HepG2 (cell line): ENCODE measurements around the gene MAN2B2. TPM values are rescaled to one million over a fixed set of nuclear protein-coding genes. Genes with fewer than 3 reads are reported as not detected.

Experiments used
- ARNT ChIP-seq: fragments of 450-650 bp; IDR thresholded peaks from 2 replicates; pipeline ENCODE4 v1.6.1; 2017
- ATAD3A ChIP-seq: sonication (generic); formaldehyde crosslinking; IDR thresholded peaks from 2 replicates; pipeline ENCODE4 v1.4.0; 2020; ENCODE audit warnings: missing genetic modification reagents
- BORCS8-MEF2B ChIP-seq: sonication (generic); formaldehyde crosslinking; IDR thresholded peaks from 2 replicates; pipeline ENCODE4 v1.8.0; 2022; ENCODE audit warnings: mild to moderate bottlenecking, missing genetic modification reagents
- GABPB1 ChIP-seq: IDR thresholded peaks from 2 replicates; pipeline ENCODE4 v1.6.1; 2016; ENCODE audit warnings: mild to moderate bottlenecking, missing genetic modification reagents, moderate library complexity, missing compliant biosample characterization
- HIVEP1 ChIP-seq: sonication (generic); formaldehyde crosslinking; IDR thresholded peaks from 2 replicates; pipeline ENCODE4 v1.4.0; 2020; ENCODE audit warnings: mild to moderate bottlenecking, missing genetic modification reagents
- KAT2B ChIP-seq: fragments of 150-350 bp; IDR thresholded peaks from 2 replicates; pipeline ENCODE4 v1.6.1; 2014; ENCODE audit warnings: low read depth, low read length, borderline replicate concordance
- KDM4B ChIP-seq: sonication (generic); formaldehyde crosslinking; IDR thresholded peaks from 2 replicates; pipeline ENCODE4 v1.4.0; 2020; ENCODE audit warnings: missing genetic modification reagents
- KDM5B ChIP-seq: sonication (generic); formaldehyde crosslinking; IDR thresholded peaks from 2 replicates; pipeline ENCODE4 v1.4.0; 2020; ENCODE audit warnings: missing genetic modification reagents, mild to moderate bottlenecking, borderline replicate concordance
- KLF15 ChIP-seq: sonication (generic); formaldehyde crosslinking; IDR thresholded peaks from 2 replicates; pipeline ENCODE4 v1.8.1; 2023; ENCODE audit warnings: borderline replicate concordance, mild to moderate bottlenecking, inconsistent platforms, missing genetic modification reagents, mixed read lengths
- MIER2 ChIP-seq: IDR thresholded peaks from 2 replicates; pipeline ENCODE4 v1.6.1; 2016; ENCODE audit warnings: missing biosample characterization, missing genetic modification reagents
- NFE2L2 ChIP-seq: fragments of 150-350 bp; IDR thresholded peaks from 2 replicates; pipeline ENCODE4 v1.6.1; 2014; ENCODE audit warnings: low read length
- NFIB ChIP-seq: sonication (generic); formaldehyde crosslinking; IDR thresholded peaks from 2 replicates; pipeline ENCODE4 v1.9.0; 2021; ENCODE audit warnings: missing genetic modification reagents, mild to moderate bottlenecking, borderline replicate concordance
- NFKB2 ChIP-seq: sonication (generic); formaldehyde crosslinking; IDR thresholded peaks from 2 replicates; pipeline ENCODE4 v1.4.0; 2020; ENCODE audit warnings: missing genetic modification reagents, borderline replicate concordance
- NR2C2 ChIP-seq: sonication (generic); formaldehyde crosslinking; IDR thresholded peaks from 2 replicates; pipeline ENCODE4 v1.4.0; 2020; ENCODE audit warnings: missing genetic modification reagents, mild to moderate bottlenecking, moderate library complexity, borderline replicate concordance
- RNF2 ChIP-seq: fragments of 450-650 bp; conservative IDR thresholded peaks from 2 replicates; pipeline ENCODE4 v1.6.1; 2016; ENCODE audit warnings: low read depth
- SCMH1 ChIP-seq: sonication (generic); formaldehyde crosslinking; IDR thresholded peaks from 2 replicates; pipeline ENCODE4 v1.9.0; 2021; ENCODE audit warnings: missing genetic modification reagents, mild to moderate bottlenecking, borderline replicate concordance
- SRF ChIP-seq: IDR thresholded peaks from 2 replicates; pipeline ENCODE4 v1.6.1; 2011; ENCODE audit warnings: mild to moderate bottlenecking, low read depth, low read length, moderate library complexity
- TP53 ChIP-seq: sonication (generic); formaldehyde crosslinking; conservative IDR thresholded peaks from 2 replicates; pipeline ENCODE4 v1.4.0; 2020; ENCODE audit warnings: missing genetic modification reagents
- ZNF296 ChIP-seq: sonication (generic); formaldehyde crosslinking; conservative IDR thresholded peaks from 2 replicates; pipeline ENCODE4 v1.5.0; 2020; ENCODE audit warnings: mild to moderate bottlenecking, missing genetic modification reagents
- ZNF629 ChIP-seq: sonication (generic); formaldehyde crosslinking; conservative IDR thresholded peaks from 2 replicates; pipeline ENCODE4 v1.5.0; 2020; ENCODE audit warnings: missing genetic modification reagents
- ZNF724P ChIP-seq: sonication (generic); formaldehyde crosslinking; IDR thresholded peaks from 2 replicates; pipeline ENCODE4 v1.8.0; 2022; ENCODE audit warnings: missing genetic modification reagents, borderline replicate concordance
- ZSCAN9 ChIP-seq: IDR thresholded peaks from 2 replicates; pipeline ENCODE4 v1.6.1; 2016; ENCODE audit warnings: borderline replicate concordance
- polyA plus RNA-seq, 8 experiments: library from polyadenylated mRNA; depleted of rRNA in 3 of 8; stranded (reverse) in 7 of 8; unstranded in 1 of 8; fragments of >200 nt; fragmentation: Illumina TruSeq in 4 of 8; extraction: Trizol in 4 of 8; gene quantifications; 2 replicates each; pipeline versions ENCODE4 v1.2.1 to v1.2.3, GENCODE V29; 2011 to 2016; ENCODE audit warnings: low read depth in 4 of 8, missing spikeins in 1 of 8, mixed read lengths in 1 of 8; ENCODE audit not compliant: insufficient read depth in 1 of 8
- total RNA-seq, 5 experiments: library from RNA; depleted of rRNA; stranded (reverse); fragments of >200 nt; fragmentation: Illumina TruSeq; extraction: Trizol; gene quantifications; 2 replicates each; pipeline ENCODE4 v1.2.3, GENCODE V29; 2016; ENCODE audit warnings: low read depth in 1 of 5
- TF ChIP-seq, protein P1 (sequence below): sonication (generic); formaldehyde crosslinking; IDR thresholded peaks from 2 replicates; pipeline ENCODE4 v1.8.1; 2023; ENCODE audit warnings: missing genetic modification reagents, mild to moderate bottlenecking, borderline replicate concordance
- TF ChIP-seq, protein P2 (sequence below): IDR thresholded peaks from 2 replicates; pipeline ENCODE4 v1.6.1; 2016
- TF ChIP-seq, protein P3 (sequence below): sonication (generic); formaldehyde crosslinking; IDR thresholded peaks from 2 replicates; pipeline ENCODE4 v1.5.0; 2020; ENCODE audit warnings: mild to moderate bottlenecking, missing genetic modification reagents
- TF ChIP-seq, protein P4 (sequence below): IDR thresholded peaks from 2 replicates; pipeline ENCODE4 v1.4.0; 2020; ENCODE audit warnings: mild to moderate bottlenecking, missing genetic modification reagents

The MAN2B2 gene
- total and polyA plus RNA-seq, 2 of the 13 experiments (the other 11 are each of a cell fraction or from before 2014, with no cell fraction given) = 4.8 to 5.4 TPM

DNA sequence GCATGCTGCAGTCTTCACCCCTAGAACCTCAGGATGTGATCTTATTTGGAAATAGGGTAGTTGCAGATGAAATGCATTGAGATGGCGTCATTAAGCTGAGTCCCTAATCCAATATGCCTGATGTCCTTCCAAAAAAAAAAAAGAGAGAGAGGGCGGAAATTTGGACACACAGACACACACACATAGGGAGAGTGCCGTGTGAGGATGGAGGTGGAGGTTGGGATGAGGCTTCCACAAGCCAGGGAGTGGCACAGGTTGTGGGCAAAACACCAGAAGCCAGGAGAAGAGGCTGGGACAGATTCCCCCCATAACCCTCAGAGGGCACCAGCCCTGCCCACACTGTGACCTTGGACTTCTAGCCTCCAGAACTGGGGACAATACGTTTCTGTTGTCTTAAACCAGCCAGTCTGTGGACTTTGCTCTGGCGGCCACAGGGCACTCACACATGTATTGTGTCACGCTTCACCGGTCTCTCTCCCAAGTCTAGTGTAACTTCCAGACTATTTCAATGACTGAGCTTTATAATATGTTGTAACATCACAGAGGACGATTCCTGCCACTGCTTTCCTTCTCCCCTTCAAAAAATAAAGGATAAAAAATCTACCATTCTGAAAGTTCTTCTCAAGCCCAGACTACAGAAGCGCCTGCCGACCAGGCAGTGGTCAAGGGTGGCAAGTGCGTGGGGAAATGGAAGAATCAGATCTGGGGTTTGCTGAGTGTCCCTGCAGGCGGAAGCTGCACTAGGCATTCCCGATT, 35.8 kb upstream of the MAN2B2 start (continued):
- TF ChIP-seq NFKB2 (CRISPR knock-in tag) = no peak
- no peak for TF ChIP-seq ZSCAN9 (CRISPR knock-in tag)
- no peak for TF ChIP-seq RNF2
- TF ChIP-seq ARNT = no peak
- TF ChIP-seq, protein P1, sequence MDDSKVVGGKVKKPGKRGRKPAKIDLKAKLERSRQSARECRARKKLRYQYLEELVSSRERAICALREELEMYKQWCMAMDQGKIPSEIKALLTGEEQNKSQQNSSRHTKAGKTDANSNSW (CRISPR knock-in tag) = no peak
- no peak for TF ChIP-seq ZNF724P (CRISPR knock-in tag)
- TF ChIP-seq, protein P2, sequence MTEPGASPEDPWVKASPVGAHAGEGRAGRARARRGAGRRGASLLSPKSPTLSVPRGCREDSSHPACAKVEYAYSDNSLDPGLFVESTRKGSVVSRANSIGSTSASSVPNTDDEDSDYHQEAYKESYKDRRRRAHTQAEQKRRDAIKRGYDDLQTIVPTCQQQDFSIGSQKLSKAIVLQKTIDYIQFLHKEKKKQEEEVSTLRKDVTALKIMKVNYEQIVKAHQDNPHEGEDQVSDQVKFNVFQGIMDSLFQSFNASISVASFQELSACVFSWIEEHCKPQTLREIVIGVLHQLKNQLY = peak; percentile 74; the same call in 1 of the 2 replicates
- peak; percentile 90 for TF ChIP-seq MIER2 (CRISPR knock-in tag)
- no peak for TF ChIP-seq NFIB
- no peak for TF ChIP-seq KAT2B
- TF ChIP-seq TP53 = no peak
- TF ChIP-seq, protein P3, sequence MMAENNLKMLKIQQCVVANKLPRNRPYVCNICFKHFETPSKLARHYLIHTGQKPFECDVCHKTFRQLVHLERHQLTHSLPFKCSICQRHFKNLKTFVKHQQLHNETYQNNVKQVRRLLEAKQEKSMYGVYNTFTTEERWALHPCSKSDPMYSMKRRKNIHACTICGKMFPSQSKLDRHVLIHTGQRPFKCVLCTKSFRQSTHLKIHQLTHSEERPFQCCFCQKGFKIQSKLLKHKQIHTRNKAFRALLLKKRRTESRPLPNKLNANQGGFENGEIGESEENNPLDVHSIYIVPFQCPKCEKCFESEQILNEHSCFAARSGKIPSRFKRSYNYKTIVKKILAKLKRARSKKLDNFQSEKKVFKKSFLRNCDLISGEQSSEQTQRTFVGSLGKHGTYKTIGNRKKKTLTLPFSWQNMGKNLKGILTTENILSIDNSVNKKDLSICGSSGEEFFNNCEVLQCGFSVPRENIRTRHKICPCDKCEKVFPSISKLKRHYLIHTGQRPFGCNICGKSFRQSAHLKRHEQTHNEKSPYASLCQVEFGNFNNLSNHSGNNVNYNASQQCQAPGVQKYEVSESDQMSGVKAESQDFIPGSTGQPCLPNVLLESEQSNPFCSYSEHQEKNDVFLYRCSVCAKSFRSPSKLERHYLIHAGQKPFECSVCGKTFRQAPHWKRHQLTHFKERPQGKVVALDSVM (CRISPR knock-in tag) = no peak
- no peak for TF ChIP-seq ZNF296 (CRISPR knock-in tag)
- no peak for TF ChIP-seq HIVEP1 (CRISPR knock-in tag)
- TF ChIP-seq NFE2L2 = no peak
- 0 out of 2 replicates have a peak, but pooled peaks have one; percentile 15 for TF ChIP-seq GABPB1
- TF ChIP-seq, protein P4, sequence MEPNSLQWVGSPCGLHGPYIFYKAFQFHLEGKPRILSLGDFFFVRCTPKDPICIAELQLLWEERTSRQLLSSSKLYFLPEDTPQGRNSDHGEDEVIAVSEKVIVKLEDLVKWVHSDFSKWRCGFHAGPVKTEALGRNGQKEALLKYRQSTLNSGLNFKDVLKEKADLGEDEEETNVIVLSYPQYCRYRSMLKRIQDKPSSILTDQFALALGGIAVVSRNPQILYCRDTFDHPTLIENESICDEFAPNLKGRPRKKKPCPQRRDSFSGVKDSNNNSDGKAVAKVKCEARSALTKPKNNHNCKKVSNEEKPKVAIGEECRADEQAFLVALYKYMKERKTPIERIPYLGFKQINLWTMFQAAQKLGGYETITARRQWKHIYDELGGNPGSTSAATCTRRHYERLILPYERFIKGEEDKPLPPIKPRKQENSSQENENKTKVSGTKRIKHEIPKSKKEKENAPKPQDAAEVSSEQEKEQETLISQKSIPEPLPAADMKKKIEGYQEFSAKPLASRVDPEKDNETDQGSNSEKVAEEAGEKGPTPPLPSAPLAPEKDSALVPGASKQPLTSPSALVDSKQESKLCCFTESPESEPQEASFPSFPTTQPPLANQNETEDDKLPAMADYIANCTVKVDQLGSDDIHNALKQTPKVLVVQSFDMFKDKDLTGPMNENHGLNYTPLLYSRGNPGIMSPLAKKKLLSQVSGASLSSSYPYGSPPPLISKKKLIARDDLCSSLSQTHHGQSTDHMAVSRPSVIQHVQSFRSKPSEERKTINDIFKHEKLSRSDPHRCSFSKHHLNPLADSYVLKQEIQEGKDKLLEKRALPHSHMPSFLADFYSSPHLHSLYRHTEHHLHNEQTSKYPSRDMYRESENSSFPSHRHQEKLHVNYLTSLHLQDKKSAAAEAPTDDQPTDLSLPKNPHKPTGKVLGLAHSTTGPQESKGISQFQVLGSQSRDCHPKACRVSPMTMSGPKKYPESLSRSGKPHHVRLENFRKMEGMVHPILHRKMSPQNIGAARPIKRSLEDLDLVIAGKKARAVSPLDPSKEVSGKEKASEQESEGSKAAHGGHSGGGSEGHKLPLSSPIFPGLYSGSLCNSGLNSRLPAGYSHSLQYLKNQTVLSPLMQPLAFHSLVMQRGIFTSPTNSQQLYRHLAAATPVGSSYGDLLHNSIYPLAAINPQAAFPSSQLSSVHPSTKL = peak; percentile 95
- no peak for TF ChIP-seq KDM4B (CRISPR knock-in tag)
- TF ChIP-seq ZNF629 (CRISPR knock-in tag) = no peak
- no peak for TF ChIP-seq KDM5B (CRISPR knock-in tag)
- TF ChIP-seq SCMH1 (CRISPR knock-in tag) = no peak
- TF ChIP-seq BORCS8-MEF2B = no peak
- no peak for TF ChIP-seq SRF
- TF ChIP-seq KLF15 (CRISPR knock-in tag) = no peak
- no peak for TF ChIP-seq ATAD3A (CRISPR knock-in tag)
- peak; percentile 58 for TF ChIP-seq NR2C2 (CRISPR knock-in tag)
